ENCODE measurements around the gene KIAA0586. TPM values are rescaled to one million over a fixed set of nuclear protein-coding genes. Genes with fewer than 3 reads are reported as not detected.

KIAA0586 gene
- total and polyA plus RNA-seq, 8 donors = 1.7 to 39.1 (median 13.9) TPM

DNA sequence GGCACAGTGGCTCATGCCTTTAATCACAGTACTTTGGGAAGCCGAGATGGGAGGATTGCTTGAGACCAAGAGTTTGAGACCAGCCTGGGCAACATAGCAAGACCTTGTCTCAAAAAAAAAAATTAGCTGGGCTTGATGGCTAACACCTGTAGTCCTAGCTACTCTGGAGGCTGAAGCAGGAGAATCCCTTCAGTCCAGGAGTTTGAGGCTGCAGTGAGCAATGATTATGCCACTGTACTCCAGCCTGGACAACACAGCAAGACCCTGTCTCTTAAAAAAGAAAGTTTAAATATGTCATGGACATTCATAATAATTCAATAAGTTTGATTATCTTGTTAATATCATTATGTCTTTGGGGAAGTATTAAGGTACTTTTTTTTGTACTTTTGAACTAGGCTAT lies 38.9 kb downstream of the KIAA0586 start:
- DNase-seq = no peak
- H3K27ac ChIP-seq = no peak overlapping the region
- no peaks in the 10 kb centered on the region for H3K9me3 ChIP-seq
- no peaks in the 10 kb centered on the region for H3K4me1 ChIP-seq
- TF ChIP-seq EP300 (IDR thresholded peaks at IDR 0.05) = no peak
- no peak for TF ChIP-seq POLR2A (IDR thresholded peaks at IDR 0.05)
- TF ChIP-seq, protein P1, sequence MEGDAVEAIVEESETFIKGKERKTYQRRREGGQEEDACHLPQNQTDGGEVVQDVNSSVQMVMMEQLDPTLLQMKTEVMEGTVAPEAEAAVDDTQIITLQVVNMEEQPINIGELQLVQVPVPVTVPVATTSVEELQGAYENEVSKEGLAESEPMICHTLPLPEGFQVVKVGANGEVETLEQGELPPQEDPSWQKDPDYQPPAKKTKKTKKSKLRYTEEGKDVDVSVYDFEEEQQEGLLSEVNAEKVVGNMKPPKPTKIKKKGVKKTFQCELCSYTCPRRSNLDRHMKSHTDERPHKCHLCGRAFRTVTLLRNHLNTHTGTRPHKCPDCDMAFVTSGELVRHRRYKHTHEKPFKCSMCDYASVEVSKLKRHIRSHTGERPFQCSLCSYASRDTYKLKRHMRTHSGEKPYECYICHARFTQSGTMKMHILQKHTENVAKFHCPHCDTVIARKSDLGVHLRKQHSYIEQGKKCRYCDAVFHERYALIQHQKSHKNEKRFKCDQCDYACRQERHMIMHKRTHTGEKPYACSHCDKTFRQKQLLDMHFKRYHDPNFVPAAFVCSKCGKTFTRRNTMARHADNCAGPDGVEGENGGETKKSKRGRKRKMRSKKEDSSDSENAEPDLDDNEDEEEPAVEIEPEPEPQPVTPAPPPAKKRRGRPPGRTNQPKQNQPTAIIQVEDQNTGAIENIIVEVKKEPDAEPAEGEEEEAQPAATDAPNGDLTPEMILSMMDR (IDR thresholded peaks at IDR 0.05) = no peak
- no peak for TF ChIP-seq POLR2AphosphoS5 (IDR thresholded peaks at IDR 0.05)
- H3K4me3 ChIP-seq = no peak overlapping the region
- intact Hi-C loops (cut with DNase I; ENCODE audit: low total_unique reads) = no loop called here
- no peaks in the 10 kb centered on the region for H3K27me3 ChIP-seq
- peaks cover 25 to 91% (median 79%) of the 10 kb centered on the region in 4 donors for H3K36me3 ChIP-seq
- WGBS, 5 donors = 90 to 100% (median 96%) methylated on average over 1 of the region's 1 CpG

DNA sequence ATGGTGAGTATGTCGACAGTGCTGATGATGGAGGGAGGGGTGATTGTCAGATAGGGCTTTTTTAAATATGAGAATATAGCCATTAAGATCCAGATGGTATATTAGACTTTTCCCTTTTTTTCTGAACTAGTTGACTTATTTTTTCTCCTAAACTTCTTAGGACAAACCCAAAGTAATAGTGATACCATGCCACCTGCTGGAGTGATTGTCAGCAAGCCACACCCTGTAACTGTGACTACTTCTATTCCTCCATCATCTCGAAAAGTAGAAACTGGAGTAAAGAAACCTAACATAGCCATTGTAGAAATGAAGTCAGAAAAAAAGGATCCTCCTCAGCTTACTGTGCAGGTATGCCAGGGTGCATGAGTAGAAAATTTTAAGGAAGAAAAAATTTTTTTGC lies 40.1 kb downstream of the KIAA0586 start:
- no peak for DNase-seq
- TF ChIP-seq EP300 (IDR thresholded peaks at IDR 0.05) (no peak), POLR2AphosphoS5 (IDR thresholded peaks at IDR 0.05) (no peak), POLR2A (IDR thresholded peaks at IDR 0.05) (no peak)
- TF ChIP-seq, protein P1 (IDR thresholded peaks at IDR 0.05) = no peak
- WGBS, 5 donors = 88 to 99% (median 96%) methylated on average over 2 of the region's 2 CpGs
- Histone ChIP-seq H3K9me3 (no peaks in the 10 kb centered on the region), H3K27me3 (no peaks in the 10 kb centered on the region), H3K4me1 (no peaks in the 10 kb centered on the region), H3K4me3 (no peak overlapping the region), H3K36me3 (peaks cover 19 to 83% (median 70%) of the 10 kb centered on the region in 4 donors), H3K27ac (no peak overlapping the region)
- intact Hi-C loops (cut with DNase I; ENCODE audit: low total_unique reads) = no loop called here

DNA sequence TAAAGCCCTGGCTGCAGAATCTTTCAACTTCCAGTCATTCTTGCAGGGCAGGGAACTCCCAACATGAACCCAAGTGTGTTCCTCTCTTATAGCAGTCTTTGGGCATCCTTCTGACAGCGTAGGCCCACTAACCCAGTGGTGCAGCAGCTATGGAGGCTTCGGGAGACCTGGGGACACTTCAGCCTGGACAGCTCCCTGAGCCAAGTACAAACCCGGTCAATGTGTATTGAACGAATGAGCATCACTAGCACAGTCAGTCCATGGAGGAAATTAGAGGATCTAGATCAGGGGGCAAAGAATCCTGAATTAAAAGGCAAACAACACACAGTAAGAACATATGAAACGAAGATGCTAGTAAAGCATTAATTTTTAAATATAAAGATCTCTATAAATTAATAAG lies 41.8 kb downstream of the KIAA0586 start:
- WGBS, 5 donors = 90 to 96% (median 95%) methylated on average over 5 of the region's 5 CpGs
- TF ChIP-seq, protein P1 (IDR thresholded peaks at IDR 0.05) = no peak
- TF ChIP-seq POLR2AphosphoS5 (IDR thresholded peaks at IDR 0.05) (no peak), EP300 (IDR thresholded peaks at IDR 0.05) (no peak), POLR2A (IDR thresholded peaks at IDR 0.05) (no peak)
- Histone ChIP-seq H3K36me3 (peaks cover 15 to 69% (median 59%) of the 10 kb centered on the region in 4 donors), H3K27ac (no peak overlapping the region), H3K27me3 (no peaks in the 10 kb centered on the region), H3K4me1 (no peaks in the 10 kb centered on the region), H3K4me3 (no peak overlapping the region), H3K9me3 (no peaks in the 10 kb centered on the region)
- intact Hi-C loops (cut with DNase I; ENCODE audit: low total_unique reads) = no loop called here
- DNase-seq = no peak

DNA sequence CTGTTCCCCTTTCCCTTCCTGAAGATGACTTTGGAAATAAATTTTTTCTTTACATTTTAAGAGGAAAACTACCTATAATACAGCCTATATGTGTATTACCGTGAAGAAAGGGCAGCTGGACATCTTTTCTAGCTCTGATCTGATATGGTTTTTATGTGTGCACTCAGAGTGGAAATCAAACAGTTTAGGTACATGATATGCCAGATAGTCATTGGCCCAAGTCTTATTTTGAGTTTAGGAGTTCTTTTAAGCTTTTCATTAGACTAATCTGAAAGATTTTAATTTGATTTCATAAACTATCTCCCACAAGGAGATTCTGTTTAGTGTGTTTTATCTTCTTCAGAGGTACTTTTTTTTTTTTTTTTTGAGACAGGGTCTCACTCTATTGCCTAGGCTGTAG lies 48.8 kb downstream of the KIAA0586 start:
- 73 to 98% (median 96%) methylated on average over 1 of the region's 1 CpG for WGBS, 5 donors
- no peak for DNase-seq

More for the DNA sequence above, 48.8 kb downstream of the KIAA0586 start:
- peaks cover 3 to 66% (median 50%) of the 10 kb centered on the region in 4 donors for H3K36me3 ChIP-seq
- no peaks in the 10 kb centered on the region for H3K27me3 ChIP-seq
- TF ChIP-seq POLR2A (IDR thresholded peaks at IDR 0.05) = no peak
- TF ChIP-seq EP300 (IDR thresholded peaks at IDR 0.05) = no peak
- TF ChIP-seq, protein P1 (IDR thresholded peaks at IDR 0.05) = no peak
- no peak for TF ChIP-seq POLR2AphosphoS5 (IDR thresholded peaks at IDR 0.05)
- no peaks in the 10 kb centered on the region for H3K4me1 ChIP-seq
- intact Hi-C loops (cut with DNase I; ENCODE audit: low total_unique reads) = no loop called here
- no peak overlapping the region for H3K4me3 ChIP-seq
- no peak overlapping the region for H3K27ac ChIP-seq
- no peaks in the 10 kb centered on the region for H3K9me3 ChIP-seq
